ENCODE measurements around the gene POU2AF3.
A peak's percentile ranks its signal among the peaks of the same experiment; 100 is the strongest.
"Not testable (repeated sequence)": the region's sequence is repeated elsewhere in the genome, so short reads cannot be mapped to it uniquely, and the experiment has no call there.

Gene POU2AF3, protein sequence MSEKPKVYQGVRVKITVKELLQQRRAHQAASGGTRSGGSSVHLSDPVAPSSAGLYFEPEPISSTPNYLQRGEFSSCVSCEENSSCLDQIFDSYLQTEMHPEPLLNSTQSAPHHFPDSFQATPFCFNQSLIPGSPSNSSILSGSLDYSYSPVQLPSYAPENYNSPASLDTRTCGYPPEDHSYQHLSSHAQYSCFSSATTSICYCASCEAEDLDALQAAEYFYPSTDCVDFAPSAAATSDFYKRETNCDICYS

GRCh38 chr11:111298413-111299100 lies at the start of gene POU2AF3:
TSS of gene POU2AF3 (plus strand) at chr11:111298546. CDS start at chr11:111298582, 36 bp downstream.
- no peak for DNase-seq

- DNase-seq = no peak
Observed at GRCh38 chr11:111250936-111251335, 47.4 kb upstream of the POU2AF3 start.

- no peak for DNase-seq
Observed at GRCh38 chr11:111253131-111253530, 45.2 kb upstream of the POU2AF3 start.

DNA sequence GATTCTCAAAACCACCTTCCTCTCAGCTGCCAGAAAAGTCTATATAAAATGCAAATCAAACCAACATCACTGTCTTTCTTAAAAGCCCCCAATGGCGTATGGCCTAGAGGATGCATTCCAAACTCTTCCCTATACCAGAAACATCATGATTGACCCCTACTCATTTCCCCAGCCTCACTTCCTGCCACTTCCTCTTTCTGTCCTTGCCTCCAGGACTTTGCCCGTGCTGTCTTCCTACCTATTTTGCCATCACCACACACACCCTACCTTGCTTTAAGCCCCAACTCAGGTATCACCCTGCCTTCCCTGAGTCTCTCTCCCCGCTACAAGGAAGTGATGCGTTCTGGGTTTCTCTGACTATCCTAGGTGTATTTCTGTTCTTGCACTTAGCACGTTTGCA lies 44.7 kb upstream of the POU2AF3 start:
- DNase-seq = no peak

DNA sequence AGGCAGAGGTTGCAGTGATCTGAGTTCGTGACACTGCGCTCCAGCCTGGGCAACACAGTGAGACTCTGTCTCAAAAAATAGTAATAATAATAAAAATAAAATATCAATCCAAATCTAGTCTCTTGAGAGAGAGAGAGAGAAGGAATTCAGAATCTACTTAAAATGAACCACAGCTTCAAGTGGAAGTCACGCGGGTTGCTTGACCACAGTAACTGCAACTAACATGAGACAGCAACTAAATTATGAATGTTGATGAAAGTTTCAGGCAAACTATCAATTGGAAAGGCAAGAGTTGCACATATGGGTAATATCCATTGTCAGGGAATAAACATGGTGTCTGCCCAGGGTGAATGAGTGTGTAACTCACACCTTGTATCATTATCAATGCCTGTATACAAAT lies 40.3 kb upstream of the POU2AF3 start:
- DNase-seq = no peak

GRCh38 chr11:111259896-111260295 lies 38.5 kb upstream of the POU2AF3 start:
- DNase-seq = no peak

DNA sequence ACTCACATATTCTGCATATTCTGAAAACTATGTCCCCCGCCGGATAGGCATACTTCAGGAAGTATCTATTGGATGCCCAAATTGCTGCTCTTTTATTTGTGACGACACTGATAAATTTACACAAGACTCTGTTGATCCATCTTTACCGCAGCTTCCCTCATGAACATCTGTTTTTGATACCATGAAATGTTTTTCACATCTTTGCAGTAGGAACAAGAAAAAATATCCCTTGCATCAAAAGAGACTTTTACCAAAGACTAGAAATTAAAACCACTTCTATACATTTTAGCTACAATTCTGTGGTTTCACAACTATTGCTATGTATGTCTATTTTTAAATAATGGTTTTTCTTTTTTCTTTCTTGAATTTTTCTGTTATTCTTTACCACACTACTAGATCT lies 37.5 kb upstream of the POU2AF3 start:
- no peak for DNase-seq

DNA sequence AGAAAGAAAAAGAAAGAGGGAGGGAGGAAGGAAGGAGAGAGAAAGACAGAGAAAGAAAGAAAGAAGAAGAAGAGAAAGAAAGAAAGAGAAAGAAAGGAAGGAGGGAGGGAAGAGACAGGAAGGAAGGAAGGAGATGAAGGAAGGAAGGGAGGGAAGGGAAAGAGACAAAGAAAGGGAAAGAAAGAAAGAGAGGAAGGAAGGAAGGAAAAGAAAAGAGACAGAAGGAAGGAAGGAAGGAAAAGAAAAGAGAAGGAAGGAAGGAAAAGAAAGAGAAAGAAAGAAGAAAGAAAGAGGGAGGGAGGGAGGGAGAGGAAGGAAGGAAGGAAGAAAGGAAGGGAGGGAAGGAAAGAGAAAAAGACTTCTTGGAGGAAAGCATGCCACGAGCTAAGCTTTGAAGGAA lies 33.7 kb upstream of the POU2AF3 start:
- no peak for DNase-seq

GRCh38 chr11:111265421-111265820 lies 32.9 kb upstream of the POU2AF3 start:
- no peak for DNase-seq

DNA sequence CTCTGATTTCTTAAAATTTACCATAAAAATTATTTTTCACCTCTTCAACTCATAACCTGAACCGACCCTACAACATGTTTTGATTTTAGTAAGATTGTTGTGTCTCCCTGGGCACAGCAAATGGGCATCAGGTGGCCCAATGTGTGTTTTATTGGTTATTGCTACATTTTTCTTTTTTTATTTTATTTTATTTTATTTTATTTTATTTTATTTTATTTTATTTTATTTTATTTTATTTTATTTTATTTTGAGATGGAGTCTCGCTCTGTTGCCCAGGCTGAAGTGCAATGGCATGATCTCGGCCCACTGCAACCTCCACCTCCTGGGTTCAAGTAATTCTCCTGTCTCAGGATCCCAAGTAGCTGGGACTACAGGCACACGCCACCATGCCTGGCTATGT lies 30.0 kb upstream of the POU2AF3 start:
- DNase-seq = not testable (repeated sequence)

GRCh38 chr11:111269146-111269868 lies 29.0 kb upstream of the POU2AF3 start:
- no peak for DNase-seq

DNA sequence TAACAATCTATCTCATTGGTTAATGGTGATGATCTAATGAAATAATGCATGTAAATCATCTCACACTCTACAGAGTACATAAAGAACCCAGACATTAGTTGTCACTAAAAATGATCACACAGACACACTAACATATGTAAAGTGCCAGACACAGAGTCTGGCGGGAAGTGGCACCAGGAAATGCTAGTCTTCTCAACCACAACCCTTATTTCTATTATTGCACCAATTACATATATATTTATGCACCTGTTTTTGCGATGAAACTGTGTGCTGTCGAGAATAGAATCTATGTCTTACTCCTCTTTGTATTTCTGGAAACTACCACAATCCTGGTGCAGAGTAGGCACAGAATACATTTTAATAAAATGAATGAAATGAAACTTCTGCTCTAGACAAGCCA lies 25.9 kb upstream of the POU2AF3 start:
- no peak for DNase-seq

DNA sequence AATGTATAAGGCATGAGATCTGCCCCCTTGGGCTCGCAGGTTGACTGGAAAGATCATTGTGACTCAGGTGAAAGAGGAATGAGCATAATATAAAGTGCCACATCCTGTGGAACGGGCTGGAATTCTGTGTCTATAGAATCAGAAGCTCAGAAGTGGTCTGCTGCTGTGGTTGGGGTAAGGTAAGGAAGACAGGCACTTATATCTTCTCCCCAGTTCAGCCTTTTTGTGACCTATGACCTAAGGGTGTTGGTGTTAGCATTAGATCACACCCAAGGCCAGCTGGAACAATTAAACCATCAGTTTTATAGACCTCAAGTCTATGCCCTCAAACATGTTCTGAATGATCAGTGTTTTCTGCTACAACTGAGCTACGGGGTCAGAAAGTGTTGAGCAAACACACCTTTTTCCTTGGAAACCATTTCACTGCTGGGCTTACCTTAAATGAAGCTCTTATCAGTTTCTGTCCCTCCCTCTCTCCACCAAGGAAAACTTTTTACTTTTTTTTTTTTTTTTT lies 15.7 kb upstream of the POU2AF3 start:
- DNase-seq = no peak

DNA sequence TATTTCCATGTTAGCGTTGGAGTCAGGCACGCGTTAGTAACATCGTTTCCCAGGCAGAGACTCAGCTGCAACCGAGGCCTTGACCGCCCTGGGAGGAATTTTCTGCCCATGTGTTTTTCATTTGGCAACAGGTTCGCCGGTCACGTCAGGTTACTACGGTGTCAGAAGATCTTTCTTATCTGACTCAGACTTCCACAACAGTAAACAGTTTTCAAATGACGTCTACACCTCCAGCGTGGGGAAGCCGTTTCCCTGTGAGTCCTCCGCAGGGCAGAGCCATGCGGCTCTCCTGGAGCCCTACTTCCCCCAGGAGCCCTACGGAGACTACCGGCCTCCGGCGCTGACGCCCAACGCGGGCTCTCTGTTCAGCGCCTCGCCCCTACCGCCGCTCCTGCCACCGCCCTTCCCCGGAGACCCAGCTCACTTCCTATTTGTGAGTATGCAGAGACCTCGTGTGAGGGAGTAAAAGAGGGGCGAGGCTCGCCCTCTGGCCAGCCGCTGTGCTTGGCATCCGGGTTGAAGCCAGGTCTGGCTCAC lies 14.3 kb upstream of the POU2AF3 start:
- no peak for DNase-seq

GRCh38 chr11:111285189-111286091 lies 12.9 kb upstream of the POU2AF3 start:
- no peak for DNase-seq

DNA sequence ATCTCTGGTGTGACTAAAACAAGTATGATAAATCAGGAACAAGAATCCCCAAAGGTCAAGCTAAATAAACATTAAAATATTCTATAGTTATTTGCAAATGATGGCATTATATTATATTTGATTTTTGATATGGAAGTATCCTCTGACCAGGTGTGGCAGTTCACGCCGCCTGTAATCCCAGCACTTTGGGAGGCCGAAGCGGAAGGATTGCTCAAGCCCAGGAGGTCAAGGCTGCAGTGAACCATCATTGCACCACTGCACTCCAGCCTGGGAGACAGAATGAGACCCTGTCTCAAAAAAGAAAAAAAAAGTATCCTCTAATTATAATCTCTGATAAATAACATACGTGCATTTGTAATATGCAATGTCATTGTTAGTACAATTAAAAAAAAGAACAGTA lies 6.6 kb upstream of the POU2AF3 start:
- DNase-seq = no peak

DNA sequence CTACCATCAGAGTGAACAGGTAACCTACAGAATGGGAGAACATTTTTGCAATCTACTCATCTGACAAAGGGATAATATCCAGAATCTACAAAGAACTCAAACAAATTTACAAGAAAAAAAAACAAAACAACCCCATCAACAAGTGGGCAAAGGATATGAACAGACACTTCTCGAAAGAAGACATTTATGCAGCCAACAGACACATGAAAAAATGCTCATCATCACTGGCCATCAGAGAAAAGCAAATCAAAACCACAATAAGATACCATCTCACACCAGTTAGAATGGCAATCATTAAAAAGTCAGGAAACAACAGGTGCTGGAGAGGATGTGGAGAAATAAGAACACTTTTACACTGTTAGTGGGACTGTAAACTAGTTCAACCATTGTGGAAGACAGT lies 5.9 kb upstream of the POU2AF3 start:
- DNase-seq = not testable (repeated sequence)

GRCh38 chr11:111296196-111296595 lies 2.1 kb upstream of the POU2AF3 start:
- DNase-seq = no peak

GRCh38 chr11:111297696-111298095 lies 650 bp upstream of the POU2AF3 start:
- no peak for DNase-seq

GRCh38 chr11:111299101-111300026 lies 1.0 kb downstream of the POU2AF3 start:
- DNase-seq = peak; percentile 14

- no peak for DNase-seq
Observed at GRCh38 chr11:111300569-111300968, 2.2 kb downstream of the POU2AF3 start.

All from activated naive CD4-positive, alpha-beta T cell treated with anti-CD3 and anti-CD28 coated beads, Interleukin-2, amount 50 U/mL, for 16 hours (primary cell).